Adrenal gland (tissue), 5 donors: ENCODE results near the gene YPEL5.

Experiments used
- POLR2A ChIP-seq, 2 donors: fragments of 450-650 bp; IDR thresholded peaks; one replicate each; pipeline ENCODE4 v1.6.1; 2017; ENCODE audit warnings: antibody characterized with exemption in 2 of 2, mild to moderate bottlenecking in 2 of 2, moderate library complexity in 1 of 2
- TF ChIP-seq, protein P1 (sequence below), 6 experiments: fragments of 450-650 bp in 4 of 6; fragments of 200-600 bp in 2 of 6; sonication (generic) in 1 of 6; IDR thresholded peaks; 1 replicate in 5 of 6; 2 replicates in 1 of 6; pipeline versions ENCODE4 v1.5.1 to v1.8.0; 2016 to 2021; ENCODE audit warnings: antibody characterized with exemption in 6 of 6, mild to moderate bottlenecking in 2 of 6, moderate library complexity in 1 of 6
- donor health status: DM: no; HTN: no; CAD: no.

DNA sequence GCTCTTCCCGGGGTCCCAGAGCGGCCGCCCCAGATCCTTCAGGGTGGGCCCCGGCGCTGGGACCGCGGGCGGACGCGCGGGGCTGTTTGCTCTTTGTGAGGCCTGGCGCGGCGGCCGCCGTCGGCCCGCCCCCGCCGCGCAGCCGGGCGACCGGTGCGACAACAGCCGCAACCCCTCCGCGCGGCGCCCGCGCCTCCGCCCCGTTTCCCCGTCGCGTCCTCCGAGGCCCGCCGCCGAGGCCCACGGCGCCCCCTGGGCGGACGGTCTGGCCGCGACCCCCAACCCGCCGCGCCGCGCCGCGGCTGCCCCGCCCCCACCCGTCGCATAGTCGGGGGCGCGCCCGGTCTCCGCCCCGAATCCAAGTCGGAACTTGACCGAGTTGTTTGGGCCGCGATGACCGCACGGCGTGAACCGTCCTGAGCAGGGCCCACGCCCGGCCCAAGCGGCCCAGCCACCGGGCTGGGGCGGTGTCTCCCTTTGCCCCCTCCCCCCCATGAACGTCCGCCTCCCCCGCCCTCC is 448 bp downstream of the YPEL5 start:
- TF ChIP-seq, protein P1, sequence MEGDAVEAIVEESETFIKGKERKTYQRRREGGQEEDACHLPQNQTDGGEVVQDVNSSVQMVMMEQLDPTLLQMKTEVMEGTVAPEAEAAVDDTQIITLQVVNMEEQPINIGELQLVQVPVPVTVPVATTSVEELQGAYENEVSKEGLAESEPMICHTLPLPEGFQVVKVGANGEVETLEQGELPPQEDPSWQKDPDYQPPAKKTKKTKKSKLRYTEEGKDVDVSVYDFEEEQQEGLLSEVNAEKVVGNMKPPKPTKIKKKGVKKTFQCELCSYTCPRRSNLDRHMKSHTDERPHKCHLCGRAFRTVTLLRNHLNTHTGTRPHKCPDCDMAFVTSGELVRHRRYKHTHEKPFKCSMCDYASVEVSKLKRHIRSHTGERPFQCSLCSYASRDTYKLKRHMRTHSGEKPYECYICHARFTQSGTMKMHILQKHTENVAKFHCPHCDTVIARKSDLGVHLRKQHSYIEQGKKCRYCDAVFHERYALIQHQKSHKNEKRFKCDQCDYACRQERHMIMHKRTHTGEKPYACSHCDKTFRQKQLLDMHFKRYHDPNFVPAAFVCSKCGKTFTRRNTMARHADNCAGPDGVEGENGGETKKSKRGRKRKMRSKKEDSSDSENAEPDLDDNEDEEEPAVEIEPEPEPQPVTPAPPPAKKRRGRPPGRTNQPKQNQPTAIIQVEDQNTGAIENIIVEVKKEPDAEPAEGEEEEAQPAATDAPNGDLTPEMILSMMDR (IDR thresholded peaks at IDR 0.05): no peak
- TF ChIP-seq POLR2A (IDR thresholded peaks at IDR 0.05): no peak
